ENCODE data around the gene WFDC6.

WFDC6 gene

DNA sequence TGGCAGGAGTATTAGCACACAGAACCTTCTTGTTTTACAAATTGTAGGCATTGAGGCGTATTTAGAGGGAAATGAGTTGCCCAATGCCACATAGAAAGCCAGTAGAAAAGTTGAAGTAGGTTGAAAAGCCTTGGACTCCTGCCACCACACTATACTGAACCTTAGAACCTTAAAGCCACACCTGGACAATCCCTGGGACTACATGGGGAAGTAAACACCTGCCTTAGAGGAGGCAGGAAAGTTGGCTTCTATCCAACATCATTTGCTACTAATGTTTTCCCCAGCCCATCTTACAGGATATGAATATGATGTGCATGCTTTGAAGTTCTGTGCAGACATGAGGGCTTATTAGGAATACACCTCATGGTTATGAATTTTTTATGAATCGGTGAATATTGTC, 13.2 kb upstream of the WFDC6 start:
- TF ChIP-seq EZH2phosphoT487 (IDR thresholded peaks at IDR 0.05; ENCODE audit: low read depth) (no peak), CTCF (IDR thresholded peaks at IDR 0.05; ENCODE audit: low read depth, low read length) (no peak)
- peaks cover 57% of the 10 kb centered on the region for H3K27me3 ChIP-seq (ENCODE audit: low read depth, low read length)
- H3K27ac ChIP-seq (ENCODE audit: low read length), result no peak overlapping the region
- H3K9me3 ChIP-seq (ENCODE audit: insufficient read depth, low read length), result no peaks in the 10 kb centered on the region
- H3K36me3 ChIP-seq (replicated peaks; ENCODE audit: low read depth, low read length), result no peaks in the 10 kb centered on the region
- no peak overlapping the region for H3K9ac ChIP-seq (ENCODE audit: low read length)
- no peak overlapping the region for H3K4me3 ChIP-seq (ENCODE audit: low read length)
- peaks cover 6% of the 10 kb centered on the region for H3K4me1 ChIP-seq (ENCODE audit: low read length)
- no peaks in the 10 kb centered on the region for H3K79me2 ChIP-seq (ENCODE audit: low read length)
- H2AFZ ChIP-seq (ENCODE audit: low read depth, low read length), result no peak overlapping the region
- no peak overlapping the region for H3K4me2 ChIP-seq (ENCODE audit: low read length)
- H4K20me1 ChIP-seq (ENCODE audit: insufficient read depth, low read length), result no peaks in the 10 kb centered on the region

DNA sequence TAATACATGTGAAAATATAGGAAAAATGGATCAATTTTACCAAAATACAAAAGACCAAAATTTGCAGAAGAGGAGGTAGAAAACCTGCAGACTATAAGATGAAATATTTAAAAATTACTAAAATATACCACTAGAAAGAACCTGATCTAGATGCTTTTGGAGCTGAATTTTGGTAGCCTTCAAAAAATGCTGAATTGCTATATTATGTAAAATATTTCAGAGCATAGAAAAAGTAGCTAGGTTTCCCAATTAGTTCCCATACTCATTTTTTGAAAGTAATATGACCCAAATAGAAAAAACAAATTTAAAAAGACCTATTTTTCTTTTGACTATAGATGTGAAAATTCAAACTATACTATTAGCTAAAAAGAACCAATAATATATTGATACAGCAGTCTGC, 11.5 kb upstream of the WFDC6 start:
- Histone ChIP-seq H3K36me3 (replicated peaks; ENCODE audit: low read depth, low read length) (no peaks in the 10 kb centered on the region), H3K79me2 (ENCODE audit: low read length) (no peaks in the 10 kb centered on the region), H2AFZ (ENCODE audit: low read depth, low read length) (no peak overlapping the region), H3K27ac (ENCODE audit: low read length) (no peak overlapping the region), H4K20me1 (ENCODE audit: insufficient read depth, low read length) (no peaks in the 10 kb centered on the region), H3K4me1 (ENCODE audit: low read length) (peaks cover 6% of the 10 kb centered on the region), H3K27me3 (ENCODE audit: low read depth, low read length) (peaks cover 64% of the 10 kb centered on the region), H3K9me3 (ENCODE audit: insufficient read depth, low read length) (no peaks in the 10 kb centered on the region), H3K4me3 (ENCODE audit: low read length) (no peak overlapping the region), H3K4me2 (ENCODE audit: low read length) (no peak overlapping the region), H3K9ac (ENCODE audit: low read length) (no peak overlapping the region)
- no peak for TF ChIP-seq CTCF (IDR thresholded peaks at IDR 0.05; ENCODE audit: low read depth, low read length)
- no peak for TF ChIP-seq EZH2phosphoT487 (IDR thresholded peaks at IDR 0.05; ENCODE audit: low read depth)

GRCh38 chr20:45548410-45548809, 9.1 kb upstream of the WFDC6 start:
- Histone ChIP-seq H3K36me3 (replicated peaks; ENCODE audit: low read depth, low read length) (no peaks in the 10 kb centered on the region), H3K4me2 (ENCODE audit: low read length) (no peak overlapping the region), H3K9ac (ENCODE audit: low read length) (no peak overlapping the region), H3K4me3 (ENCODE audit: low read length) (no peak overlapping the region), H4K20me1 (ENCODE audit: insufficient read depth, low read length) (no peaks in the 10 kb centered on the region), H3K9me3 (ENCODE audit: insufficient read depth, low read length) (no peaks in the 10 kb centered on the region), H3K79me2 (ENCODE audit: low read length) (no peaks in the 10 kb centered on the region), H3K27ac (ENCODE audit: low read length) (no peak overlapping the region), H3K4me1 (ENCODE audit: low read length) (no peaks in the 10 kb centered on the region), H2AFZ (ENCODE audit: low read depth, low read length) (no peak overlapping the region), H3K27me3 (ENCODE audit: low read depth, low read length) (peaks cover 77% of the 10 kb centered on the region)
- TF ChIP-seq EZH2phosphoT487 (IDR thresholded peaks at IDR 0.05; ENCODE audit: low read depth) (no peak), CTCF (IDR thresholded peaks at IDR 0.05; ENCODE audit: low read depth, low read length) (no peak)

GRCh38 chr20:45547206-45547770, 8.0 kb upstream of the WFDC6 start, which contains the start of gene EPPIN:
Gene EPPIN, minus strand, starts transcription at chr20:45547401. Its CDS starts 44 bp downstream, at chr20:45547357.
- H3K9me3 ChIP-seq (ENCODE audit: insufficient read depth, low read length), result no peaks in the 10 kb centered on the region
- H4K20me1 ChIP-seq (ENCODE audit: insufficient read depth, low read length), result no peaks in the 10 kb centered on the region
- H3K4me1 ChIP-seq (ENCODE audit: low read length), result no peaks in the 10 kb centered on the region
- no peak within 1 kb of the TSS for H3K27ac ChIP-seq (ENCODE audit: low read length)
- no peak within 1 kb of the TSS for H2AFZ ChIP-seq (ENCODE audit: low read depth, low read length)
- H3K9ac ChIP-seq (ENCODE audit: low read length), result no peak within 1 kb of the TSS
- no peaks in the 10 kb centered on the region for H3K79me2 ChIP-seq (ENCODE audit: low read length)
- H3K4me3 ChIP-seq (ENCODE audit: low read length), result no peak within 1 kb of the TSS
- H3K36me3 ChIP-seq (replicated peaks; ENCODE audit: low read depth, low read length), result no peaks in the 10 kb centered on the region
- TF ChIP-seq EZH2phosphoT487 (IDR thresholded peaks at IDR 0.05; ENCODE audit: low read depth) (no peak), CTCF (IDR thresholded peaks at IDR 0.05; ENCODE audit: low read depth, low read length) (no peak)
- H3K27me3 ChIP-seq (ENCODE audit: low read depth, low read length), result peaks cover 77% of the 10 kb centered on the region
- H3K4me2 ChIP-seq (ENCODE audit: low read length), result no peak within 1 kb of the TSS
